ENCODE results near the gene PITPNC1.

PITPNC1 gene

GRCh38 chr17:67606471-67606870 lies 229.4 kb downstream of the PITPNC1 start:
- H3K27me3 ChIP-seq (ENCODE audit: control insufficient read depth in 1 of 2, insufficient read depth in 2 of 2, low read length in 2 of 2), result no peaks in the 10 kb centered on the region
- H3K4me1 ChIP-seq (ENCODE audit: control insufficient read depth, insufficient read depth, low read length), result peaks cover 13% of the 10 kb centered on the region
- no peaks in the 10 kb centered on the region for H3K36me3 ChIP-seq (ENCODE audit: control insufficient read depth in 2 of 2, insufficient read depth in 2 of 2, low read length in 2 of 2)
- H3K9me3 ChIP-seq (ENCODE audit: control insufficient read depth in 2 of 2, low read length in 2 of 2), result no peaks in the 10 kb centered on the region
- no peak overlapping the region for H3K9ac ChIP-seq (ENCODE audit: low read length in 2 of 2)
- no peak overlapping the region for H3K27ac ChIP-seq (ENCODE audit: low read length)
- no peak overlapping the region for H3K4me3 ChIP-seq (ENCODE audit: low read length in 2 of 2)

DNA sequence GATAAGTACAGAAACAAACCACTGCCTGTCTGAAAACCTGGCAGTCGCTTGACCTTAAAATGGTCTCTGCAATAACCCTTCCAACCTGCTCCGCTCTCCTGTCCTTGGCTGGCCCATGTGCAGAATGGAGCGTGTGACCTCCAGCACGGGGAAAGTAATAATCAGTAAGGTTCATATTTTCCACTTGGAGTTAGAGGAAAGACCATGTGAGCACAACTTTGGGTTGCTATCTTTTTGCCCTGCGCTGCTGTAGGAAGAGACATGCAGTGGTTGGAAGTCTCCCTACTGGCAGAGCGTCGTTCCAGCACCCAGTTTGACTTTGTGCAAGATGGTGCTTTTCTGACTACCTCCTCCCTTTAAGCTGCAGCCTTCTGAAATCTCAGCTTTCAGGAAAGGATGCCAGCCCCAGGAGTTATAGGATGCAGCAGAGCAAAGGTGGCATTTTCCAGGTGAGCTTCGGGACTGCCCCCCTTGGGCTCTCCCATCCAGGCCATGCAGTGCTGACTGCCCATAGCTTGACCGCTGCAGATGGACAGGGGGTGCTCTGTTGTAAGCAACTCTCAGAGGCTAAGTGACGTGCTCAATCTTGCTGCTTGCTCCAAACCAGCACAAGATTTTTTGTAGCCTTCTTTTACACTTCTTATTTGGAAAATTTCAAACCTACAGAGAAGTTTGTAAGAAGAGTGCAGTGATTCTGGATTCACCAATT lies 230.0 kb downstream of the PITPNC1 start:
- H3K9ac ChIP-seq (ENCODE audit: low read length in 2 of 2), result no peak overlapping the region
- H3K4me1 ChIP-seq (ENCODE audit: control insufficient read depth, insufficient read depth, low read length), result peaks cover 13% of the 10 kb centered on the region
- H3K27me3 ChIP-seq (ENCODE audit: control insufficient read depth in 1 of 2, insufficient read depth in 2 of 2, low read length in 2 of 2), result no peaks in the 10 kb centered on the region
- no peaks in the 10 kb centered on the region for H3K9me3 ChIP-seq (ENCODE audit: control insufficient read depth in 2 of 2, low read length in 2 of 2)
- no peak overlapping the region for H3K4me3 ChIP-seq (ENCODE audit: low read length in 2 of 2)
- H3K27ac ChIP-seq (ENCODE audit: low read length), result no peak overlapping the region
- H3K36me3 ChIP-seq (ENCODE audit: control insufficient read depth in 2 of 2, insufficient read depth in 2 of 2, low read length in 2 of 2), result no peaks in the 10 kb centered on the region

DNA sequence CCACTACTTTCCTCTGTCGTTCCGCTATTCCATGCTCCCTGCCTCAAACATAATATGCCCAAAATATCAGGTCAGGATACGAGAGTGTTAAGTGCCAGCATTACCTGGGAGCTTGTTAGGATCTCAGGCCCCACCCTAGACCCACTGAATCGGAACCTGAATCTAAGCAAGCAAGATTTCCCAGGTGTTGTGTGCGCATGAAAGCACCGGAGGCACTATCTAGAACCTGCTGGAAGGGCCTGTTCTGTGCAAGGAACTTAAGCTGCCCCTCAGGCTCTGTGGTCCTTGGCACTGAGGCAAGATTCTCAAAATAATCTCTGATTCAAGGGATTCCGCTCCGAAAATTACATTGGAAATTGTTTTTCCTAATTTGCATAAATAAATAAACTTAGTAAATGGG lies 233.0 kb downstream of the PITPNC1 start:
- H3K9me3 ChIP-seq (ENCODE audit: control insufficient read depth in 2 of 2, low read length in 2 of 2), result no peaks in the 10 kb centered on the region
- H3K36me3 ChIP-seq (ENCODE audit: control insufficient read depth in 2 of 2, insufficient read depth in 2 of 2, low read length in 2 of 2), result no peaks in the 10 kb centered on the region
- peaks cover 13% of the 10 kb centered on the region for H3K4me1 ChIP-seq (ENCODE audit: control insufficient read depth, insufficient read depth, low read length)
- H3K9ac ChIP-seq (ENCODE audit: low read length in 2 of 2), result no peak overlapping the region
- no peak overlapping the region for H3K27ac ChIP-seq (ENCODE audit: low read length)
- H3K4me3 ChIP-seq (ENCODE audit: low read length in 2 of 2), result no peak overlapping the region
- H3K27me3 ChIP-seq (ENCODE audit: control insufficient read depth in 1 of 2, insufficient read depth in 2 of 2, low read length in 2 of 2), result no peaks in the 10 kb centered on the region

- H3K9ac ChIP-seq (ENCODE audit: low read length in 2 of 2), result no peak overlapping the region
Measured at GRCh38 chr17:67613961-67614360, 236.9 kb downstream of the PITPNC1 start.

DNA sequence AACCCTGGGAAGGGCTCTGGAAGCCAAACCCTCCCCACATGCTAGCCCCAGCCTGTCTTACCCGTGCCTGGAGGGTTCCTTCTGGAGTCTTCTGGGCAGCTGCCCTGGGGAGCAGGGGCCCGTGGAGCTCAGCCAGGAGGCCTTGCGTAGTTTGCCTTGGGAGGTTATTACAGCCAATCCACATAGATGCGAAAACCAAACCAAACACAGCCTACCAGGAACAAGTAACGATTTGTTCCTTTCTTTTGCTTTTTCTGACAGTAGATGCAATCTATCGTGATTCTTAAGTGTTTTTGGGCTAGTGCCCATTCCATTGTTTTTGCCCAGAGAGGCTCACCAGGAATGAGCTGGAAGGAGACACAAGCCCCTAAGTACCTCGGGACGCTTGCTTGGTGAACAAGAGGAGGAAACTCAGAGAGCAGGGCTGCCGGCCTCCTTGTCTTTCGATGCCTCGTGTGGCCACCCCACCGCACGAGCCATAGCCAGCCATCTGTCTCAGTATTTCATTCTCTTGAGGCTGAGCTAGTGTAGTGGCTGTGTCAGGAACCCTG lies 238.0 kb downstream of the PITPNC1 start:
- Histone ChIP-seq H3K27me3 (ENCODE audit: control insufficient read depth in 1 of 2, insufficient read depth in 2 of 2, low read length in 2 of 2) (no peaks in the 10 kb centered on the region), H3K4me1 (ENCODE audit: control insufficient read depth, insufficient read depth, low read length) (no peaks in the 10 kb centered on the region), H3K9me3 (ENCODE audit: control insufficient read depth in 2 of 2, low read length in 2 of 2) (no peaks in the 10 kb centered on the region), H3K4me3 (ENCODE audit: low read length in 2 of 2) (no peak overlapping the region), H3K36me3 (ENCODE audit: control insufficient read depth in 2 of 2, insufficient read depth in 2 of 2, low read length in 2 of 2) (no peaks in the 10 kb centered on the region), H3K27ac (ENCODE audit: low read length) (no peak overlapping the region), H3K9ac (ENCODE audit: low read length in 2 of 2) (no peak overlapping the region)

More at GRCh38 chr17:67613961-67614360, 236.9 kb downstream of the PITPNC1 start:
- no peaks in the 10 kb centered on the region for H3K4me1 ChIP-seq (ENCODE audit: control insufficient read depth, insufficient read depth, low read length)
- H3K4me3 ChIP-seq (ENCODE audit: low read length in 2 of 2), result no peak overlapping the region
- H3K36me3 ChIP-seq (ENCODE audit: control insufficient read depth in 2 of 2, insufficient read depth in 2 of 2, low read length in 2 of 2), result no peaks in the 10 kb centered on the region
- H3K9me3 ChIP-seq (ENCODE audit: control insufficient read depth in 2 of 2, low read length in 2 of 2), result no peaks in the 10 kb centered on the region
- no peaks in the 10 kb centered on the region for H3K27me3 ChIP-seq (ENCODE audit: control insufficient read depth in 1 of 2, insufficient read depth in 2 of 2, low read length in 2 of 2)
- H3K27ac ChIP-seq (ENCODE audit: low read length), result no peak overlapping the region

- no peaks in the 10 kb centered on the region for H3K36me3 ChIP-seq (ENCODE audit: control insufficient read depth in 2 of 2, insufficient read depth in 2 of 2, low read length in 2 of 2)
- H3K4me3 ChIP-seq (ENCODE audit: low read length in 2 of 2), result no peak overlapping the region
- H3K9me3 ChIP-seq (ENCODE audit: control insufficient read depth in 2 of 2, low read length in 2 of 2), result no peaks in the 10 kb centered on the region
- H3K27me3 ChIP-seq (ENCODE audit: control insufficient read depth in 1 of 2, insufficient read depth in 2 of 2, low read length in 2 of 2), result no peaks in the 10 kb centered on the region
- H3K27ac ChIP-seq (ENCODE audit: low read length), result no peak overlapping the region
- no peak overlapping the region for H3K9ac ChIP-seq (ENCODE audit: low read length in 2 of 2)
- H3K4me1 ChIP-seq (ENCODE audit: control insufficient read depth, insufficient read depth, low read length), result no peaks in the 10 kb centered on the region
Measured at GRCh38 chr17:67615736-67616135, 238.7 kb downstream of the PITPNC1 start.

- Histone ChIP-seq H3K9ac (ENCODE audit: low read length in 2 of 2) (no peak overlapping the region), H3K9me3 (ENCODE audit: control insufficient read depth in 2 of 2, low read length in 2 of 2) (no peaks in the 10 kb centered on the region), H3K4me3 (ENCODE audit: low read length in 2 of 2) (no peak overlapping the region), H3K27ac (ENCODE audit: low read length) (no peak overlapping the region), H3K27me3 (ENCODE audit: control insufficient read depth in 1 of 2, insufficient read depth in 2 of 2, low read length in 2 of 2) (no peaks in the 10 kb centered on the region), H3K36me3 (ENCODE audit: control insufficient read depth in 2 of 2, insufficient read depth in 2 of 2, low read length in 2 of 2) (no peaks in the 10 kb centered on the region), H3K4me1 (ENCODE audit: control insufficient read depth, insufficient read depth, low read length) (no peaks in the 10 kb centered on the region)
Measured at GRCh38 chr17:67617304-67617899, 240.3 kb downstream of the PITPNC1 start.

DNA sequence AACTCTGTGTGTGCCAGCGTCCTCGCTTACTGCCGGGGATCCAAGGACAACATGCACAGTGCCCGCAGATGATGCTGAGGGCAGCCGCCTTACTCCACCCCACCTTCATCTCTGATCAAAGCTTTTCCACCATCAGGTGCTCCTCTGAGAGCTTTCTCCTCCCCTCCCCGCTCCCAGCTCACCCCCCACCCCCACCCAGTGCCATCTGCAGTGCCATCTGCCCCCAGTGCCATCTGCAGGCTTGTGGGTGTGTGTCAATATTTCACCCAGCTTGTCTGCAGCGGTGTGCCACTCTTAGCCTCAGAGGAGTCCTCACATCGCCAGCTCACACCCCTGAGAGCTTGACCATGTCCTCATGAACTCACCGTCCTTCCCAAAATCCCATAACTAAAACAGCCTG lies 242.5 kb downstream of the PITPNC1 start:
- Histone ChIP-seq H3K9ac (ENCODE audit: low read length in 2 of 2) (no peak overlapping the region), H3K27me3 (ENCODE audit: control insufficient read depth in 1 of 2, insufficient read depth in 2 of 2, low read length in 2 of 2) (no peaks in the 10 kb centered on the region), H3K4me1 (ENCODE audit: control insufficient read depth, insufficient read depth, low read length) (no peaks in the 10 kb centered on the region), H3K4me3 (ENCODE audit: low read length in 2 of 2) (no peak overlapping the region), H3K9me3 (ENCODE audit: control insufficient read depth in 2 of 2, low read length in 2 of 2) (no peaks in the 10 kb centered on the region), H3K36me3 (ENCODE audit: control insufficient read depth in 2 of 2, insufficient read depth in 2 of 2, low read length in 2 of 2) (no peaks in the 10 kb centered on the region), H3K27ac (ENCODE audit: low read length) (no peak overlapping the region)

DNA sequence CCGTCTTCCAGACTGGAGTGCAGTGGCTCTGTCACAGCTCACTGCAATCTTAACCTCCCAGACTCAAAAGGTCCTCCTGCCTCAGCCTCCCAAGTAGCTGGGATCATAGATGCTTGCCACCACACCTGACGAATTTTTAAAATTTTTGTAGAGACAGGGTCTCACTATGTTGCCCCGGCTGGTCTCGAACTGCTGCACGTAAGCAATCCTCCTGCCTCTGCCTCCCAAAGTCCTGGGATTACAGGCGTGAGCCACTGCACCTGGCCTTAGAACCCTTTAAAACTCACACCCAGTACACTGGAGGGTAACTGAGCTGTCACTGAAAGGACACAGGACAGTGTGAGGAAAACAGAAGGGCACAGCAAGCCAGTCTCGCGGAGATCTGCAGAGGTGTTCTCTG lies 243.0 kb downstream of the PITPNC1 start:
- Histone ChIP-seq H3K36me3 (ENCODE audit: control insufficient read depth in 2 of 2, insufficient read depth in 2 of 2, low read length in 2 of 2) (no peaks in the 10 kb centered on the region), H3K9ac (ENCODE audit: low read length in 2 of 2) (no peak overlapping the region), H3K27ac (ENCODE audit: low read length) (no peak overlapping the region), H3K4me1 (ENCODE audit: control insufficient read depth, insufficient read depth, low read length) (no peaks in the 10 kb centered on the region), H3K4me3 (ENCODE audit: low read length in 2 of 2) (no peak overlapping the region), H3K9me3 (ENCODE audit: control insufficient read depth in 2 of 2, low read length in 2 of 2) (no peaks in the 10 kb centered on the region), H3K27me3 (ENCODE audit: control insufficient read depth in 1 of 2, insufficient read depth in 2 of 2, low read length in 2 of 2) (no peaks in the 10 kb centered on the region)

GRCh38 chr17:67620636-67621035 lies 243.6 kb downstream of the PITPNC1 start:
- Histone ChIP-seq H3K27ac (ENCODE audit: low read length) (no peak overlapping the region), H3K4me3 (ENCODE audit: low read length in 2 of 2) (no peak overlapping the region), H3K27me3 (ENCODE audit: control insufficient read depth in 1 of 2, insufficient read depth in 2 of 2, low read length in 2 of 2) (no peaks in the 10 kb centered on the region), H3K36me3 (ENCODE audit: control insufficient read depth in 2 of 2, insufficient read depth in 2 of 2, low read length in 2 of 2) (no peaks in the 10 kb centered on the region), H3K9me3 (ENCODE audit: control insufficient read depth in 2 of 2, low read length in 2 of 2) (no peaks in the 10 kb centered on the region), H3K4me1 (ENCODE audit: control insufficient read depth, insufficient read depth, low read length) (no peaks in the 10 kb centered on the region), H3K9ac (ENCODE audit: low read length in 2 of 2) (no peak overlapping the region)

- H3K4me3 ChIP-seq (ENCODE audit: low read length in 2 of 2), result no peak overlapping the region
- H3K9ac ChIP-seq (ENCODE audit: low read length in 2 of 2), result no peak overlapping the region
- H3K27me3 ChIP-seq (ENCODE audit: control insufficient read depth in 1 of 2, insufficient read depth in 2 of 2, low read length in 2 of 2), result no peaks in the 10 kb centered on the region
- no peaks in the 10 kb centered on the region for H3K36me3 ChIP-seq (ENCODE audit: control insufficient read depth in 2 of 2, insufficient read depth in 2 of 2, low read length in 2 of 2)
- H3K4me1 ChIP-seq (ENCODE audit: control insufficient read depth, insufficient read depth, low read length), result no peaks in the 10 kb centered on the region
- H3K9me3 ChIP-seq (ENCODE audit: control insufficient read depth in 2 of 2, low read length in 2 of 2), result no peaks in the 10 kb centered on the region
- no peak overlapping the region for H3K27ac ChIP-seq (ENCODE audit: low read length)
Measured at GRCh38 chr17:67623767-67624166, 246.7 kb downstream of the PITPNC1 start.

Measured in stomach smooth muscle (tissue), 2 donors.